HG02678 (cell line): ENCODE results near the gene TRAF4.
"Not testable (repeated sequence)": the region's sequence is repeated elsewhere in the genome, so short reads cannot be mapped to it uniquely, and the experiment has no call there.

Source experiments
- ATAC-seq: cut with Tn5 transposase; IDR thresholded peaks from one replicate; pipeline ENCODE4 v1.9.1; 2021; ENCODE audit warnings: mild to moderate bottlenecking, moderate library complexity; ENCODE audit not compliant: unreplicated experiment

Gene TRAF4

DNA sequence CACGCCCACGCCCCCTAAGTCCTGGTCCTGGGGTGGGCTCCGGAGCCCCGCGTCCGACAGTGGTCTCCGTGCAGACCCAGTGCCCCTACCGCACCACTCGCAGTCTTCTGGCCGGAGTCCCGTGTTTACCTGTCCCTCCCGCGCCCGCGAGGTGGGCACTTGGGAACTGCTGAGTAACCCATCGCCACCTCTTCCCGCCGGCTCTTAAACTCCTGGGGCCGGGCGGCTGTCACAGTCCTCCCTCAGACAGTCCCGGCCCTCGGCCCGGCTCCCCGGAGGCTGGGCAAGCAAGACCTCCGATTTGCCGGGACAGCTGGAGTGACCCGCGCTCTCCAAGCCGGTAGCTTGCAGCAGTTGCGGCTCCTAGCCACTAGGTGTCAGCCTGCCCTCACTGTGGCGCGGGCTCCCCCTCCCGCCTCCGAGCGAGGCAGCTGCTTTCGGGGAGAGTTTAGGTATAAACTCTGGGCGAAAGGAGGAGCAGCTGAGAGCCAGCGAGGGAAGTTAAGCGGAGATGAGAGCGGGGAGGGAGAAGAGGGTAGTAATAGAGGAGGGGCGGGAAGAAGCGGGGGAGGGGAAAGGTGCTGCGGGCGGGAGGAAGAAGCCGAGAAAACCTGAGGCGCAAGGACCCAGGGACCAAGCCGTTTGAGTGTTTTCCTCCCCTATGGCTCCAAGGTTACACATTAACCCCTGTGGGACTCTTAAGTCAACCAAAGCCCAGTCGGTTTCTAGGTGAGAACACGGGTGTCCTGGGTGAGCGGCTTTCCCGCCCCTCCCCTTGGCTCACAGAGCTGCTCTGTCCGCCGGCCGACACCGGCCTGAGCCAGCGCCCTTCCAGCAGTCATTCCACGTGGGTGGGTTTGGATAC lies 17.0 kb upstream of the TRAF4 start:
- peak; percentile 39 for ATAC-seq

DNA sequence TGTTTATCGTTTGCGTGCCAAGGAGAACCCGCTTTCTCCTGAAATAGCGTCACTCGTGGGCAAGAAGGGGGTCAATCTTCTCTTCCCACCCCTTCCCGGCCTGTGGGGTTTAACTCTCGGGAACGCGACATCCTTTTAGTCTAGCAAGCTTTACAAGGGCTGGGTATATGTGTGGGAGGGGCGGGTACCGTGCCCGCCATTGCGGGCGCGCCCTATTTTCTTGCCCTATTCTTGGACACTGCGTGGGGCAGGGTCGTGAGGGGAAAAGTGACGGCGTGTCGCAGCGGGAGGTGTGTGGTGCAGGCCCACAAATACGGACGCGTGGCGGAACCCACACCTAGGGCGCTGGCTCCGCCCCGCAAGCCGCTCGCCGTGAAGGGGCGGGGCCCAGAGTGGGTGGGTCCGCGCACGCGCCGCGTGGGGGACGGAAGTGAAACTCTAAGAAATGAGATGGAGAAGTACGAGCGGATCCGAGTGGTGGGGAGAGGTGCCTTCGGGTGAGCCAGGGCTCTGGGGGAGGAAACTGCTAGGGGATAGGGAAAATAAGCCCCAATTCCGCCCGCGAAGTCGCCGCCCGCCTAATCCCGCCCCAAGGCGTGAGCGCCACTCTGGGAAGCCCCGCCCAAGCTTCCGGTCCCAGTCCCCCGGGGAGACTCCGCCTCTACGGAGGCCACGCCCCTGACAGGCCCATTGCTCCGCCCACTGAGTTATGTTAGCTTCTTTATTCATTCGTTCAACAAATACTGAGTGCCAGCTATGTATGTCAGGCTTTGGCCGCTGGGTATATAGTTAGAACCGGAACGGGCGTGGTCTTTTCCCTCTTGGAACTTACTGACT lies 15.2 kb upstream of the TRAF4 start, which contains the start of gene NEK8:
Gene NEK8 (plus strand): TSS at position 425 of the 837 bp plus-strand sequence. CDS start 26 bp downstream, at position 451.
- peak; percentile 42 for ATAC-seq

DNA sequence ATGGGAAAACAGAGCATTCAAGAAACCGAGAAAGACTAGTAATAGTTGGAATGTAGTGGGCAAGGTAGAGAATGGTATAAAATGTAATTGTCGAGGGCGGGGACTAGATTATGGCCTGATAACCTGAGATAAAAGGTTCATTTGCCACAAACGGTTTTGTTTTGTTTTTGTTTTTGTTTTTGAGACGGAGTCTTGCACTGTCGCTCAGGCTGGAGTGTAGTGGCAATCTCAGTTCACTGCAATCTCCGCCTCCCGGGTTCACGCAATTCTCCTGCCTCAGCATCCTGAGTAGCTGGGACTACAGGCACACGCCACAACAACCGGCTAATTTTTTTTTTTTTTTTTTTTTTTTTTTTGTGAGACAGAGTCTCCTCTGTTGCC lies 13.9 kb upstream of the TRAF4 start:
- no peak for ATAC-seq

DNA sequence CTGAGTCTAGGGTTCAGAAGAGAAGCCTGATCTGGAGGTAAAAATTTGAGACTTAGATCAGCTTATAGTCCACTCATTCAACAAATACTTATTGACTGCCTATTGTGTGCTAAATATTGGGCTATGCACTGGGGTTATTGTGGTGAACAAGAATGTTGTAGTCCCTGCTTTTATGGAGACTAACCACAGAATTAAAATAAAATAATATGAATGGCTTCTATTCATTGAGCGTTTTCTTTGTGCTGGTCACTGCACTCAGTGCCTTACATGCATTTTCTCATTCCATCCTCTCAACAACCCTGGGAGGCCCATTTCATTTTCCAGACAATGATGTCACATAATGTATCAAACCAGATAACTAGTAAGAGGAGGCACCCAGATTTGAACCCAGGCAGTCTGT lies 10.5 kb upstream of the TRAF4 start:
- ATAC-seq, result no peak

DNA sequence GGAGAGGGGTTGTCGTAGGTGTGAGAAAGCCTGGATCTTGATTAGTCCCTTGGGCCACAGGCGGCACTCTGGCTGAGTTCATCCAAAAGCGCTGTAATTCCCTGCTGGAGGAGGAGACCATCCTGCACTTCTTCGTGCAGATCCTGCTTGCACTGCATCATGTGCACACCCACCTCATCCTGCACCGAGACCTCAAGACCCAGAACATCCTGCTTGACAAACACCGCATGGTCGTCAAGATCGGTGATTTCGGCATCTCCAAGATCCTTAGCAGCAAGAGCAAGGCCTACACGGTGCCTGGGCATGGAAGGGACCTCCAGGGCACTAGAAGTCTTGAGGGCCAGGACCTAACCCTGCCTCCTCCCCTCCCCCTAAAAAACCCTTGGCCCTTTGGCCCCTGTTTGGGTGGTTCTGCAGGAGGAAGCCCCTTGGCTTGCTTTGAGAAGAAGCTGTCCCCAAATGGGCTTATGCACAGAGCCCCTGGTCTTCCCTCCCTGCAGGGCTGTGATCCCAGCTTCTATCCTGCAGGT lies 9.0 kb upstream of the TRAF4 start:
- ATAC-seq, result no peak

DNA sequence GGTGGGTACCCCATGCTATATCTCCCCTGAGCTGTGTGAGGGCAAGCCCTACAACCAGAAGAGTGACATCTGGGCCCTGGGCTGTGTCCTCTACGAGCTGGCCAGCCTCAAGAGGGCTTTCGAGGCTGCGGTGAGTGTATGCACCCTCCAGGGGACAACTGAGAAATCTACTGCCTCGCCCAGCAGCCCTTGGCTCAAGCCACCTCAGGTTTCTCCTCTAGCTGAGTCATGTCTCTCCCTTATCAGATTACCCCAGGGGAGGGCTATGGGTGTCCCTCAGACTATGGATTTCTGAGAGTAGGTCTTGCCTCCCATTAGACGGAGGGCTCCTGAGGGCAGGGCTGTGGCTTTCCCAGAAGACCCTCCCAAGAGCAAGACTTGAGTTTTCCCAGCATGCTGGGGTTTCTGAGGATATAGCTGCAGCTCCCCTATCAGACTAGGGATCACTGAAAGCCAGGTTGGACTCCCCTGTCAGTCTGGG lies 8.5 kb upstream of the TRAF4 start:
- no peak for ATAC-seq

DNA sequence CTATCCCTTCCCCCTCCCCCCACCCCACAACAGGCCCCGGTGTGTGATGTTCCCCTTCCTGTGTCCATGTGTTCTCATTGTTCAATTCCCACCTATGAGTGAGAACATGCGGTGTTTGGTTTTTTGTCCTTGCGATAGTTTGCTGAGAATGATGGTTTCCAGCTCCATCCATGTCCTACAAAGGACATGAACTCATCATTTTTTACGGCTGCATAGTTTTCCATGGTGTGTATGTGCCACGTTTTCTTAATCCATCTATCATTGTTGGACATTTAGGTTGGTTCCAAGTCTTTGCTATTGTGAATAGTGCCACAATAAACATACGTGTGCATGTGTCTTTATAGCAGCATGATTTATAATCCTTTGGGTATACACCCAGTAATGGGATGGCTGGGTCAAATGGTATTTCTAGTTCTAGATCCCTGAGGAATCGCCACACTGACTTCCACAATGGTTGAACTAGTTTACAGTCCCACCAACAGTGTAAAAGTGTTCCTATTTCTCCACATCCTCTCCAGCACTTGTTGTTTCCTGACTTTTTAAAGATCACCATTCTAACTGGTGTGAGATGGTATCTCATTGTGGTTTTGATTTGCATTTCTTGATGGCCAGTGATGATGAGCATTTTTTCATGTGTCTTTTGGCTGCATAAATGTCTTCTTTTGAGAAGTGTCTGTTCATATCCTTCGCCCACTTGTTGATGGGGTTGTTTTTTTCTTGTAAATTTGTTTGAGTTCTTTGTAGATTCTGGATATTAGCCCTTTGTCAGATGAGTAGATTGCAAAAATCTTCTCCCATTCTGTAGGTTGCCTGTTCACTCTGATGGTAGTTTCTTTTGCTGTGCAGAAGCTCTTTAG lies 7.7 kb upstream of the TRAF4 start:
- not testable (repeated sequence) for ATAC-seq

DNA sequence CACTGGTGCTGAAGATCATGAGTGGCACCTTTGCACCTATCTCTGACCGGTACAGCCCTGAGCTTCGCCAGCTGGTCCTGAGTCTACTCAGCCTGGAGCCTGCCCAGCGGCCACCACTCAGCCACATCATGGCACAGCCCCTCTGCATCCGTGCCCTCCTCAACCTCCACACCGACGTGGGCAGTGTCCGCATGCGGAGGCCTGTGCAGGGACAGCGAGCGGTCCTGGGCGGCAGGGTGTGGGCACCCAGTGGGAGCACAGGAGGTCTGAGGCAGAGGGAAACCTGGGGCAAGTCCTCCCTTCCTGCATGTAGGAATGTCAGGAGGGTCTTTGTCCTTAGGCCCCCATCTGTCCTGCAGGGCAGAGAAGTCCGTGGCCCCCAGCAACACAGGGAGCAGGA lies 6.5 kb upstream of the TRAF4 start:
- ATAC-seq, result no peak

DNA sequence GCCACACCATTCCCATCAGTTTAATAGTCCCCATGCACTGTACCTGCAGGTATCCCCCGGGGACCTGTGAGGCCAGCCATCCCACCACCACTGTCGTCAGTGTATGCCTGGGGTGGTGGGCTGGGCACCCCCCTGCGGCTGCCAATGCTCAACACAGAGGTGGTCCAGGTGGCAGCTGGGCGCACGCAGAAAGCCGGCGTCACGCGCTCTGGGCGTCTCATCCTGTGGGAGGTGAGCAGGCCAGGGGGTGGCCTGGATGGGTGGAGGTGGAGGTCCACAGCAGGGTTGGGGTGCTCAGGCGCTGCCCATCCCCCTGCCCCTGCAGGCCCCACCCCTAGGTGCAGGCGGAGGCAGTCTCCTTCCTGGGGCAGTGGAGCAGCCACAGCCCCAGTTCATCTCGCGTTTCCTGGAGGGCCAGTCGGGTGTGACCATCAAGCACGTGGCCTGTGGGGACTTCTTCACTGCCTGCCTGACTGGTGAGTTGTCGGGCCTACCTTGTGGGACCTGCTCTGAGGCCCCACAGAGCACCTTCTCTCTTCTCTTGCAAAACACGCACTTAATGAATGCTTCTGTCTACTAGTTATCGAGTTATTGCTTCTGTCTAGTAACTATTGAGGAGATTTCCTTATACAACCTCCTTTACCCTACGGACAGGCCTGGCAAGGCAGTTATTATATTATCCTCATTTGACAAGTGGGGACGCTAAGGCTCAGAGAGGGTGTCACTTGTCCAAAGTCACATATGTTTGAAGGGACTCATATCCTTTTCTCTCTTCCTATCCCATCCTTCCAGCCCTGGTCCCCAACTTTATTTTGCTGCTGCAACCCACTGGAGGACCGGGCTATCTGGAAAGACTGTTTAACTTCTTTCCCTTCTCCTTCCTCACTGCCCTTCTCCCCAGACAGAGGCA lies 5.8 kb upstream of the TRAF4 start:
- peak; percentile 72 for ATAC-seq

DNA sequence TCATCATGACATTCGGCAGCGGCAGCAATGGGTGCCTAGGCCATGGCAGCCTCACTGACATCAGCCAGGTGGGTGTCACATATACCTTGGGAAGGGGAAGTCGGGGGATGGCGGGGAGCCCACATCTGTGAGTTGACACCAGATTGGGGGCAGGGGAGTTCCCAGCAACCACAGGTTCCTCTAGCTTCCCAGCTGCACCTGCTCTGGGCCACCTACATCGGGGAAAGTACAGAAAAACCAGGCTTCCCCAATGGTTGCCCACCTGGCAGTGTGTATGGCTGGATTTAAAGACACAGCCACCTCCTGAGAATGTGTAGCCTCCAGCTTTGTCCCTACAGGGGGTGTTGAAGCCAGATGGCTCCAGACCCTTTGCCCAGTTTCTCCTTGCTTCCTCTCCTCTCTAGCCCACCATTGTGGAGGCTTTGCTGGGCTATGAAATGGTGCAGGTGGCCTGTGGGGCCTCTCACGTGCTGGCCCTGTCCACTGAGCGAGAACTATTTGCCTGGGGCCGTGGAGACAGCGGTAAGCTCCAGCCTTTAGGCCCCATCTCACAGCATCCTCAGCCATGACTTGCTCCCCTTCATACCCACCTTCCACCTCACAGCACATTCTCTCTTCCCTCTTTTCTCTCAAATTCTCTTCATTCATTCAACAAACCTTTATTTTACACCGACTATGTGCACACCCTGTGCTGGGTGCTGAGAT lies 5.0 kb upstream of the TRAF4 start:
- no peak for ATAC-seq

DNA sequence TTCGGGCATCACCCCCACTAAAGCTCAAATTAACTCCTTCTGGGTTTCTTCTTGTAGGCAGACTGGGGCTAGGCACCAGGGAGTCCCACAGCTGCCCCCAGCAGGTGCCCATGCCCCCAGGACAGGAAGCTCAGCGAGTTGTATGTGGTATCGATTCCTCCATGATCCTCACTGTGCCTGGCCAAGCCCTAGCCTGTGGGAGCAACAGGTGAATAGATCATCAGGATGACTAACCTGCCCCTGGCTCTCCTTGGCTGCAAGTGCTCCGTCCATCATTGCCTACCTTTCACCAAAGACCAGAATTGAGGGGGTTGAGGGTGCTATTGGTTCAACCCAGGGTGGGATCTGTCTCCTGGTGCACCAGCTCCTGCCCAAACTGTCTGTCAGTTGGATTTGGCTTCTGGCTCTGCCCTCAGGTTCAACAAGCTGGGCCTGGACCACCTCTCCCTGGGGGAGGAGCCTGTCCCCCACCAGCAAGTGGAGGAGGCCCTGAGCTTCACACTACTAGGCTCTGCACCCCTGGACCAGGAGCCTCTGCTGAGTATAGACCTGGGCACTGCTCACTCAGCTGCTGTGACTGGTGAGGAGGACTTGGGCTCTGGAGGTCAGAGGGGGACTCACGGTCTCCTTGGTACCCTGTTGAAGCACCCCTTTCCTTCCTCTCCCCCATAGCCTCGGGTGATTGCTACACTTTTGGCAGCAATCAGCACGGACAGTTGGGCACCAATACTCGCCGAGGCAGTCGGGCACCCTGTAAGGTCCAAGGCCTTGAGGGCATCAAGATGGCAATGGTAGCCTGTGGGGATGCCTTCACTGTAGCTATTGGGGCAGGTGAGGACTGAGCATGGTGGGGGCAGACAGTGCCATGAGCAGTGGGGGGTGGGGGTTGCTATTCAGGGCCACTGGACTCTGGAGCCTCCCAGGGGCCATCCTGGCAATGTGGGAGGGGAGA lies 3.1 kb upstream of the TRAF4 start:
- ATAC-seq, result no peak

DNA sequence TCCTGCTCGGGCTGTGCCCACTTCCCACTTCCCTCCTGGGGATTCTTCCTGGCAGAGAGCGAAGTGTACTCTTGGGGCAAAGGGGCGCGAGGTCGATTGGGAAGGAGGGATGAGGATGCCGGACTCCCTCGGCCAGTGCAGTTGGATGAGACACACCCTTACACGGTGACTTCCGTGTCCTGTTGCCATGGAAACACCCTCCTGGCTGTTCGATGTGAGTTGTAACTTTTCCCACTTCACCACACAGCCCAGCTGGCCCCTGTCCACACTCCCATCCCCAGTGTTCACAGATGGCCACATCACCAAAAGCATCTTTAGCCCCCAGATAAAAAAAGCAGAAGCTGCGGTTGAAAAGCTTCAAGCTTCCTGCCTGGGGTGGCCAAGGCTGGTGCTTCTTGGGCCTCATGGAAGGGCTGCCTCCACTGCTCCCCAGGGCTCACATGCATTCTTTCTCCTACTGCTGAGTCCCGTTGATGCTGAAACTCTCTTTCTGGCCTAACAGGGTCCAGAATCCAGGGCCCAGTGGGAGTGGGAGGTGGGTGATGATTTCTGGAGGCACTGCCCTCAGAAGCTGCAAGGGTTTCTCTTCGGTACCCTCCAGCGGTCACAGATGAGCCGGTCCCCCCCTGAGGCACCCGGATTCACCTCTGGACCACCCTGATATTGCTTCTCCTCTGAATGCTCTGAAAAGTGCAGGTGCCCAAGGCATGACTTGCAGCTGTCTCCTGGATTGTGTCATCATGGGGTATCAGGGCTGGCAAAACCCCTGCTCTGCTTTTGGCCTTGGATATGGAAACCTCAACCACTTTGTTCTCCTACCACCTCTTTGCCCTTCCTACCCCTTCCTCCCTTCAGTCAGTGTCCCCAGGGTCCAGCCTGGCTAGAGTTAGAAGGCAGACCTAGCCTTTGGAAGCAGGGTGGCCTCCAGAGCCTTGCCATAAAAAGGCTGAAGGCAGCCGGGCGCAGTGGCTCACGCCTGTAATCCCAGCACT lies 2.2 kb upstream of the TRAF4 start:
- no peak for ATAC-seq

DNA sequence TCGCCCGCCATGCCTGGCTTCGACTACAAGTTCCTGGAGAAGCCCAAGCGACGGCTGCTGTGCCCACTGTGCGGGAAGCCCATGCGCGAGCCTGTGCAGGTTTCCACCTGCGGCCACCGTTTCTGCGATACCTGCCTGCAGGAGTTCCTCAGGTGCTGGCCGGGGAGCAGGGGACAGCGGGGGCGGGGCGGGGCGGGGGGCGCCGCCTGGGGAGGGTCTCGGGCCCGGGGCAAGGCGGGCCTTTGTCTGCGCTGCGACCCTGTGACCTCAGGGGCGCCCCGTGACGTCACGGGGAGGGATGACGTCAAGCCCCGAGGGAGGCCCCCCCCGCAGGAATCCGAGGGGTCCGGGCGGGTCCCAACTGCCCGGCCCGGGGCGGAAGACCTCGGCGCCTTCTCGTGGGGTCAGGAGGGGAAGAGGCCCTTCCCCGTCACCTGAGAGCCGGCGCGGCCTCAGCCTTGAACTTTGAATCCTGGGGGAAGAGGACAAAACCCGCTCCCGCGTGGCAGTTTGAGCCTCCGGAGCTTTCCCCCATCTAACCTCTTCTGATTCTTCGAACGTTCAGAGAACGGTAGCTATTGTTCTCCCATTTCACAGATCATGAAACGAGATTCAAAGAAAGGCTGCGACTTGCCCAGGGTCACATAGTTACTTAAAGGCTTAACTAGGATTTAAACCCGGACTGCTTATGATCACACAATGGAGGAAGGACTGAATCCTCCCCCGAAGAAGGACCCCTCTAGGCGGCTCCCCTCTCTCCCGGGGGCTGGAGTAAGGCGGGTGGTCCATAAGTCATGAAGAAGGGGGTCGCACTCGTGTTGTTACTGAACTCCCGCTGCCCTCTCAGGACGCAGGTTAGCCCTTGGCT lies 527 bp downstream of the TRAF4 start:
- ATAC-seq, result peak; percentile 26

DNA sequence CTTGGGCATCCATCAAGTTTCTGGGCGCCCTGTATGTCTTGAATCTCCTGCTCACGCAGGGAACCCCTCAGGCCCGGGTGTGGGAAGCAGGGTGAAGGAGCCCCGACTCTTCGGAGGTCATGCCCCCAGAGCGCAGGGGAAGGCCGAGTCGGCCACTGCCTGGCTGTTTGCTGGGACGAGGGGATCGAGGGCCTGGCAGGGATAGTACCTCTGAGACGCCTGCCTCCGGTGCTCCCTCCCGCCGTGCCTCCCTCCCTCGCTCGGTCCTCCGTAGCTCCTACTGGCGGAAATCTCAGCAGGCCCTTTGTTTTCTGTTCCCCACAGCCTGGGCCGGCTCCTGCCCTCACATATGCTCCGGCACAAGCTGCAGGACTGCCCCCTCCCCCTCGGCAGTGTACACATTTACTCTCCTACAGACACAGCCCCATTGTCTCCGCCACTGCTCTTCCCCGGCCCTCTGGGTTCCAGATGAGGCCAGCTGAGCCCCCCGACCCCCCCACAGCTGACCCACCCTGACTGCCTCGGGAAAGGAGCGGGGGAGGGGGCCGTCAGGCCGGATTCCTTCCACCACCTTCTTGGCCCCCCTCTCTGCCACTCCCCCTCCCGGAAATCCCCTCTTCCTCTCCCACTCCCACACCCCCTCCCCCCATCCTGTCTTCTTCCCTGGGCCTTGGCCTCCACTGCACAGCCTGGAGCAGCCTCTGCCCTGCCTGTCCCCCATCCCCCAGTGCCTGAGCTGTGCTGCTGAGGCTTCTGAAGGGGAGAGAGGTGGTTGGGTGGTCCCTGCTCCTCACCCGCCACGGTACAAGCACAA lies 1.4 kb downstream of the TRAF4 start:
- no peak for ATAC-seq
